MM.1S (cell line): ENCODE results near the gene ITGA8.

ENCODE experiments used
- DNase-seq: peaks from one replicate; pipeline ENCODE4 v3.0.0-alpha.2; 2015
- H2AFZ ChIP-seq: fragments of 300-600 bp; sonication (generic); 2 replicates; pipeline ENCODE4 v1.6.0; 2016; ENCODE audit warnings: antibody characterized with exemption, low read length
- H3F3A ChIP-seq: fragments of 300-600 bp; sonication (generic); 2 replicates; pipeline ENCODE4 v1.6.1; 2016; ENCODE audit warnings: mild to moderate bottlenecking, antibody characterized with exemption, low read length, moderate library complexity, mixed read lengths; ENCODE audit not compliant: insufficient read depth
- H3K27ac ChIP-seq: fragments of 300-600 bp; sonication (generic); 2 replicates; pipeline ENCODE4 v1.5.1; 2016; ENCODE audit warnings: mild to moderate bottlenecking, low read length
- H3K27me3 ChIP-seq: fragments of 300-600 bp; sonication (generic); replicated peaks from 2 replicates; pipeline ENCODE4 v1.6.0; 2016; ENCODE audit warnings: low read length; ENCODE audit not compliant: insufficient read depth
- H3K36me3 ChIP-seq: fragments of 300-600 bp; sonication (generic); replicated peaks from 2 replicates; pipeline ENCODE4 v1.6.1; 2016; ENCODE audit warnings: mild to moderate bottlenecking, low read length, mixed read lengths; ENCODE audit not compliant: insufficient read depth
- H3K4me1 ChIP-seq: fragments of 300-600 bp; sonication (generic); 2 replicates; pipeline ENCODE4 v1.6.1; 2016; ENCODE audit warnings: low read length, mixed read lengths
- H3K4me2 ChIP-seq: fragments of 300-600 bp; sonication (generic); 2 replicates; pipeline ENCODE4 v1.6.0; 2016; ENCODE audit warnings: low read depth, low read length
- H3K4me3 ChIP-seq: fragments of 300-600 bp; sonication (generic); 2 replicates; pipeline ENCODE4 v1.5.1; 2016; ENCODE audit warnings: low read length, mixed read lengths
- H3K79me2 ChIP-seq: fragments of 300-600 bp; sonication (generic); 2 replicates; pipeline ENCODE4 v1.6.1; 2016; ENCODE audit warnings: mixed run types, low read length, mixed read lengths
- H3K9ac ChIP-seq: fragments of 300-600 bp; sonication (generic); 2 replicates; pipeline ENCODE4 v1.6.1; 2016; ENCODE audit warnings: low read length, mixed read lengths
- H3K9me2 ChIP-seq: fragments of 300-600 bp; sonication (generic); replicated peaks from 2 replicates; pipeline ENCODE4 v1.6.1; 2016; ENCODE audit warnings: mild to moderate bottlenecking, low read length, mixed read lengths; ENCODE audit not compliant: insufficient read depth
- H3K9me3 ChIP-seq: fragments of 300-600 bp; sonication (generic); replicated peaks from 2 replicates; pipeline ENCODE4 v1.6.1; 2016; ENCODE audit warnings: mild to moderate bottlenecking, low read length, mixed read lengths; ENCODE audit not compliant: insufficient read depth
- H4K20me1 ChIP-seq: fragments of 300-600 bp; sonication (generic); 2 replicates; pipeline ENCODE4 v1.6.1; 2016; ENCODE audit warnings: mild to moderate bottlenecking, low read length, moderate library complexity, mixed read lengths; ENCODE audit not compliant: insufficient read depth
- CTCF ChIP-seq: fragments of 300-600 bp; sonication (generic); IDR thresholded peaks from 2 replicates; pipeline ENCODE4 v1.5.1; 2016; ENCODE audit warnings: antibody characterized with exemption, low read length, mixed read lengths
- EZH2 ChIP-seq: fragments of 300-600 bp; sonication (generic); optimal IDR thresholded peaks from 2 replicates; pipeline ENCODE3; 2017; ENCODE audit warnings: low read depth, mild to moderate bottlenecking, antibody characterized with exemption, low read length, mixed read lengths
- EZH2phosphoT487 ChIP-seq: fragments of 300-600 bp; sonication (generic); IDR thresholded peaks from 2 replicates; pipeline ENCODE4 v1.6.1; 2018; ENCODE audit warnings: antibody characterized with exemption, low read length

Gene ITGA8

GRCh38 chr10:15572531-15573045 lies 147.1 kb downstream of the ITGA8 start:
- DNase-seq = no peak
- H3K27ac ChIP-seq = no peak overlapping the region
- H3K9me2 ChIP-seq = no peaks in the 10 kb centered on the region
- no peaks in the 10 kb centered on the region for H4K20me1 ChIP-seq
- 0 out of 2 replicates have a peak, but pooled peaks cover 3% of the 10 kb centered on the region for H3F3A ChIP-seq
- no peaks in the 10 kb centered on the region for H3K9me3 ChIP-seq
- peaks cover 4% of the 10 kb centered on the region; the same call in 1 of the 2 replicates for H3K36me3 ChIP-seq
- H3K9ac ChIP-seq = no peak overlapping the region
- H3K4me1 ChIP-seq = no peaks in the 10 kb centered on the region
- no peak overlapping the region for H2AFZ ChIP-seq
- H3K79me2 ChIP-seq = no peaks in the 10 kb centered on the region
- H3K27me3 ChIP-seq = no peaks in the 10 kb centered on the region
- H3K4me2 ChIP-seq = no peak overlapping the region
- TF ChIP-seq CTCF (no peak), EZH2phosphoT487 (no peak), EZH2 (no peak)
- H3K4me3 ChIP-seq = no peak overlapping the region

GRCh38 chr10:15571575-15571974 lies 148.1 kb downstream of the ITGA8 start:
- Histone ChIP-seq H3K27ac (no peak overlapping the region), H3K79me2 (no peaks in the 10 kb centered on the region), H3K9ac (no peak overlapping the region), H3K9me3 (no peaks in the 10 kb centered on the region), H3K4me1 (no peaks in the 10 kb centered on the region), H3F3A (0 out of 2 replicates have a peak, but pooled peaks cover 2% of the 10 kb centered on the region), H4K20me1 (no peaks in the 10 kb centered on the region), H3K27me3 (no peaks in the 10 kb centered on the region), H3K36me3 (peaks cover 4% of the 10 kb centered on the region; the same call in 1 of the 2 replicates), H3K4me3 (no peak overlapping the region), H2AFZ (no peak overlapping the region), H3K9me2 (no peaks in the 10 kb centered on the region), H3K4me2 (no peak overlapping the region)
- TF ChIP-seq EZH2 = no peak
- DNase-seq = no peak

GRCh38 chr10:15570738-15571339 lies 148.9 kb downstream of the ITGA8 start:
- Histone ChIP-seq H3K9ac (no peak overlapping the region), H3K79me2 (no peaks in the 10 kb centered on the region), H3F3A (no peaks in the 10 kb centered on the region), H3K36me3 (peaks cover 4% of the 10 kb centered on the region; the same call in 1 of the 2 replicates), H3K4me2 (no peak overlapping the region), H3K27ac (no peak overlapping the region), H3K9me3 (no peaks in the 10 kb centered on the region), H3K9me2 (no peaks in the 10 kb centered on the region), H3K4me1 (no peaks in the 10 kb centered on the region), H2AFZ (no peak overlapping the region), H3K27me3 (no peaks in the 10 kb centered on the region), H4K20me1 (no peaks in the 10 kb centered on the region), H3K4me3 (no peak overlapping the region)
- DNase-seq = no peak
- TF ChIP-seq EZH2 (no peak), CTCF (no peak), EZH2phosphoT487 (no peak)

- TF ChIP-seq EZH2 (no peak), EZH2phosphoT487 (no peak), CTCF (no peak)
- Histone ChIP-seq H3K4me1 (no peaks in the 10 kb centered on the region; the same call in 1 of the 2 replicates), H3K36me3 (0 out of 2 replicates have a peak, but pooled peaks cover 4% of the 10 kb centered on the region), H3K4me3 (no peak overlapping the region), H3K9me3 (no peaks in the 10 kb centered on the region), H3K27ac (no peak overlapping the region), H4K20me1 (no peaks in the 10 kb centered on the region), H3K9me2 (no peaks in the 10 kb centered on the region), H3F3A (0 out of 2 replicates have a peak, but pooled peaks cover 2% of the 10 kb centered on the region), H3K79me2 (no peaks in the 10 kb centered on the region), H3K9ac (no peak overlapping the region), H3K27me3 (no peaks in the 10 kb centered on the region), H3K4me2 (no peak overlapping the region), H2AFZ (no peak overlapping the region)
- DNase-seq = no peak
Measured at GRCh38 chr10:15567952-15568351, 151.8 kb downstream of the ITGA8 start.
